ENCODE results near the gene DRGX.

Gene DRGX

GRCh38 chr10:49395741-49396665 lies at the start of gene DRGX:
Gene DRGX, minus strand, starts transcription at chr10:49396089. Its CDS starts 649 bp downstream, at chr10:49395440.
- TF ChIP-seq CTCF (IDR thresholded peaks at IDR 0.05; ENCODE audit: borderline replicate concordance, insufficient read depth, low read depth, low read length) = no peak
- H3K4me3 ChIP-seq (ENCODE audit: low read depth, low read length) = no peak within 1 kb of the TSS

DNA sequence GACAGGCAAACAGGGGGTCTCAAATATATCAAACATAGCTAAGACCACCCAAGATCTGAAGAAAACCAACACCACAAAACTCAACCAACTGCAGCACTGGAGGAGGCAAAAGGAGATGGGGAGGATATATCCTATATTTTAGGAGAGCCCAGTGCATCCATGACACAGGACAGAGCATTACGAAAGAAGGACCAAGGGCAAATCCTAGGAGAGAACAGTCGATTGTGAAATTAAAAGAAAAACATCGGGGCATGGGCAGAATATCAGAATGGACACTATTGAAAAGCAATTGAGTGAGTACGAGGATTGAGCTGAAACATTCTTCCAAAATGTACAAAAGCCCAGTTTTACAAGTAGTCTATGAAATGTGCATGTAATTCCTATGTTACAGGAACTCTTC lies 48.5 kb upstream of the DRGX start:
- no peak for TF ChIP-seq CTCF (IDR thresholded peaks at IDR 0.05; ENCODE audit: borderline replicate concordance, insufficient read depth, low read depth, low read length)

GRCh38 chr10:49442863-49443262 lies 47.0 kb upstream of the DRGX start:
- no peak overlapping the region for H3K4me3 ChIP-seq (ENCODE audit: low read depth, low read length)
- no peak for TF ChIP-seq CTCF (IDR thresholded peaks at IDR 0.05; ENCODE audit: borderline replicate concordance, insufficient read depth, low read depth, low read length)

More for the DNA sequence above, 48.5 kb upstream of the DRGX start:
- no peak overlapping the region for H3K4me3 ChIP-seq (ENCODE audit: low read depth, low read length)

- H3K4me3 ChIP-seq (ENCODE audit: low read depth, low read length) = no peak overlapping the region
- TF ChIP-seq CTCF (IDR thresholded peaks at IDR 0.05; ENCODE audit: borderline replicate concordance, insufficient read depth, low read depth, low read length) = no peak
Observed at GRCh38 chr10:49441488-49442476, 45.9 kb upstream of the DRGX start.

- no peak overlapping the region for H3K4me3 ChIP-seq (ENCODE audit: low read depth, low read length)
- TF ChIP-seq CTCF (IDR thresholded peaks at IDR 0.05; ENCODE audit: borderline replicate concordance, insufficient read depth, low read depth, low read length) = no peak
Observed at GRCh38 chr10:49435225-49435624, 39.3 kb upstream of the DRGX start.

DNA sequence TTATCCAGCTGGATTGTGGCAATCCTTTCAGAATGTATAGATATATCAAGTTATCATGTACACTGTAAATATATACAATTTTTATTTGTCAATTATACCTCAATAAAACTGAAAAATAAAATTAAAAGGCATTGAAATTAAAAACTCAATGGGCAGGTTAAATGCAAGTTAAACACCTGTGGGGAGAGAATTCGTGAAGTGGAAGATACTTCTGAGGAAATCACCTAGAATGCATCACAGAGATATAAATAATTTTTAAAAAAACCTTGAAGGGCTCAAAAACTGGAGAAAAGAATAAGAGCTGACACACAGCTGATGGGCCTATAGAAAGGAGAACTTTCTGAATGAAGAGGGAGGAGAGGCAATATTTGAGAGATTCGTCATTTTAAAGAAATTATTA lies 37.2 kb upstream of the DRGX start:
- no peak for TF ChIP-seq CTCF (IDR thresholded peaks at IDR 0.05; ENCODE audit: borderline replicate concordance, insufficient read depth, low read depth, low read length)
- no peak overlapping the region for H3K4me3 ChIP-seq (ENCODE audit: low read depth, low read length)

All from GM12875 (cell line).